ENCODE measurements around the gene LAMTOR2. TPM values are rescaled to one million over a fixed set of nuclear protein-coding genes. Genes with fewer than 3 reads are reported as not detected.

The LAMTOR2 gene
- total and polyA plus RNA-seq, 9 of the 15 experiments (the other 6 are each of a cell fraction or from before 2014, with no cell fraction given), result 39.0 to 161 (median 74.6) TPM

GRCh38 chr1:156021093-156021428 is 33.5 kb upstream of the LAMTOR2 start:
- Histone ChIP-seq H3K4me2 (ENCODE audit: insufficient read depth, low read length) (peak overlapping the region; percentile 89), H3K79me2 (ENCODE audit: control insufficient read depth, insufficient read depth, low read length) (peaks cover 26% of the 10 kb centered on the region), H3K27me3 (ENCODE audit: control insufficient read depth in 2 of 2, insufficient read depth in 2 of 2, low read length in 2 of 2) (no peaks in the 10 kb centered on the region), H4K20me1 (replicated peaks; ENCODE audit: control insufficient read depth, insufficient read depth, low read length) (no peaks in the 10 kb centered on the region), H3K36me3 (ENCODE audit: control insufficient read depth, insufficient read depth, low read length) (peaks cover 34% of the 10 kb centered on the region; the same call in 2 of the 3 replicates), H3K9me3 (replicated peaks; ENCODE audit: control insufficient read depth, insufficient read depth, low read depth, low read length) (no peaks in the 10 kb centered on the region), H3K4me1 (replicated peaks in 1 of 2; ENCODE audit: control insufficient read depth in 2 of 2, insufficient read depth in 2 of 2, low read length in 2 of 2) (peaks cover 10% of the 10 kb centered on the region in 2 experiments; a peak in 4 of 5 replicates), H3K27ac (ENCODE audit: extremely low read depth, low read depth, low read length) (peak overlapping the region; percentile 47), H3K9me1 (ENCODE audit: control insufficient read depth, insufficient read depth, low read length) (no peaks in the 10 kb centered on the region), H3K9ac (ENCODE audit: insufficient read depth in 1 of 2, low read depth in 2 of 2, low read length in 2 of 2) (peak overlapping the region; percentile 78 to 93; a peak in 3 of 4 replicates), H3K4me3 (peak overlapping the region; percentile 72), H2AFZ (ENCODE audit: low read depth, low read length) (peak overlapping the region; percentile 96)
- TF ChIP-seq ZNF408 (CRISPR knock-in tag; IDR thresholded peaks at IDR 0.05; ENCODE audit: low read depth) (no peak), GABPA (tag; conservative IDR thresholded peaks at IDR 0.05; ENCODE audit: low read depth) (peak; percentile 81)
- no TSS peak for BruUV-seq (replicated peaks)
- WGBS (ENCODE audit: insufficient coverage, low coverage, missing lambda C conversion rate), result 5% methylated on average over 4 of the region's 4 CpGs
- DNase-seq (ENCODE audit: extremely low read depth in 1 of 4, low spot score in 3 of 4) (peak in 1 of 4 experiments; percentile 10), ATAC-seq (no peak), FAIRE-seq (no peak)
- intact Hi-C loops (cut with micrococcal nuclease) (no loop called here), in situ Hi-C loops (cut with MboI) (no loop called here)
- POLR2A ChIA-PET, result interaction anchor here (0.6 to 1.6 kb wide), 11 partner anchors 7 to 474 kb away, joined by 3 to 10 read pairs (median 3); partner anchors contain the start of genes GLMP and KHDC4
- CTCF ChIA-PET (ENCODE audit: low intra/inter-chr PET ratio), result no interaction called here

GRCh38 chr1:156021954-156022353 is 32.6 kb upstream of the LAMTOR2 start:
- in situ Hi-C loops (cut with MboI) (no loop called here), intact Hi-C loops (cut with micrococcal nuclease) (no loop called here)
- WGBS (ENCODE audit: insufficient coverage, low coverage, missing lambda C conversion rate), result 85% methylated on average over 2 of the region's 2 CpGs
- no peak for ATAC-seq
- no peaks in the 10 kb centered on the region for H3K9me1 ChIP-seq (ENCODE audit: control insufficient read depth, insufficient read depth, low read length)
- H3K27me3 ChIP-seq (ENCODE audit: control insufficient read depth in 2 of 2, insufficient read depth in 2 of 2, low read length in 2 of 2), result no peaks in the 10 kb centered on the region
- no peak overlapping the region for H3K9ac ChIP-seq (ENCODE audit: insufficient read depth in 1 of 2, low read depth in 2 of 2, low read length in 2 of 2)
- H3K36me3 ChIP-seq (ENCODE audit: control insufficient read depth, insufficient read depth, low read length), result peaks cover 27% of the 10 kb centered on the region; the same call in 2 of the 3 replicates
- H4K20me1 ChIP-seq (replicated peaks; ENCODE audit: control insufficient read depth, insufficient read depth, low read length), result no peaks in the 10 kb centered on the region
- peak overlapping the region; percentile 34 for H2AFZ ChIP-seq (ENCODE audit: low read depth, low read length)
- peaks cover 11% of the 10 kb centered on the region in 2 experiments; a peak in 4 of 5 replicates for H3K4me1 ChIP-seq (replicated peaks in 1 of 2; ENCODE audit: control insufficient read depth in 2 of 2, insufficient read depth in 2 of 2, low read length in 2 of 2)
- FAIRE-seq, result no peak
- peaks cover 26% of the 10 kb centered on the region for H3K79me2 ChIP-seq (ENCODE audit: control insufficient read depth, insufficient read depth, low read length)
- POLR2A ChIA-PET, result interaction anchor here (0.8 to 1.6 kb wide), 5 partner anchors 8 to 88 kb away, joined by 3 to 10 read pairs (median 3); partner anchors contain the start of gene KHDC4
- H3K4me3 ChIP-seq, result no peak overlapping the region
- TF ChIP-seq RBM25 (IDR thresholded peaks at IDR 0.05; ENCODE audit: low read depth, low read length, severe bottlenecking) (peak; percentile 74), ZNF780A (CRISPR knock-in tag; IDR thresholded peaks at IDR 0.05) (no peak)
- DNase-seq (ENCODE audit: extremely low read depth in 1 of 4, low spot score in 3 of 4), result no peak
- no peak overlapping the region for H3K27ac ChIP-seq (ENCODE audit: extremely low read depth, low read depth, low read length)
- H3K9me3 ChIP-seq (replicated peaks; ENCODE audit: control insufficient read depth, insufficient read depth, low read depth, low read length), result no peaks in the 10 kb centered on the region
- no TSS peak for BruUV-seq (replicated peaks)
- H3K4me2 ChIP-seq (ENCODE audit: insufficient read depth, low read length), result no peak overlapping the region
- CTCF ChIA-PET (ENCODE audit: low intra/inter-chr PET ratio), result no interaction called here
